GDM1 (cell line): ENCODE data around the gene DRGX.

Experiments used
- DNase-seq: peaks from one replicate; lab custom pipeline; 2025; lab: John Stamatoyannopoulos, UW

The DRGX gene

DNA sequence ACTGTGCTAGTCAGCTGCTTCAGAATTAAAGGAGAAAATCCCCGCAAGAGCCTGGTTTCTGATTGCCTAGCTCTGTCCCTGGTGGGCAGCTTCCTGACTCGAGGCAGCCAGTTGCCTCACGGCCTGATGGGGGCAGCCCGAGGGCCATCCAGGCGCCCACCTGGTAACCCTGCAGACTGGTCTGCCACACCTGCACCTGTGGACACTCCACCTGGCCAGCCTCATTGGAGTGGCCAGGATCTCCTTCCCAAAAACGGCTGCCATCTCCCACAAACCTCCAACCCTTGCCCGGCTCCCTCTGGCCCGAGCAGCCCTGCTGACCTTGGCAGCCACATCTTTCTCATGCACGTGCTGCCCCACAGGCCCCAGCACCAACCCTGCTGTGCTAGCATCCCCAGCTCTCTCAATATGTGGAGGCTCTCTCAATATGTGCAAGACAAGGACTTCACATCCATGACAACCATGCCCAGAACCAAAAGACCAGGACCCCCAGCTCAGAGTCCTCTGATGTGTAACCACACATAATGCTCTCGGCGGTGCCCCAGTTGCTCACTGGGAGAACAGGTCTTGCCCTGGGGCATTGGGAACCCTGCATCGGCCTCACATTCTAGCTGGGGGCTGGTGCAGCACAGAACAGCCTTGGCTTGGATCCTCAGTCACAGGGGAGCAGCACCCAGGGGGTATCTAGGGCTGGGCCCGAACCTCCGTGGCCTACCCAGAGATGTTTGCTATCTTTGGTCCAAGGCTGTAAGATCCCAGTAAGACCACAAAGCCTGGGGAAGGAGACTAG lies 14.6 kb downstream of the DRGX start:
- no peak for DNase-seq

DNA sequence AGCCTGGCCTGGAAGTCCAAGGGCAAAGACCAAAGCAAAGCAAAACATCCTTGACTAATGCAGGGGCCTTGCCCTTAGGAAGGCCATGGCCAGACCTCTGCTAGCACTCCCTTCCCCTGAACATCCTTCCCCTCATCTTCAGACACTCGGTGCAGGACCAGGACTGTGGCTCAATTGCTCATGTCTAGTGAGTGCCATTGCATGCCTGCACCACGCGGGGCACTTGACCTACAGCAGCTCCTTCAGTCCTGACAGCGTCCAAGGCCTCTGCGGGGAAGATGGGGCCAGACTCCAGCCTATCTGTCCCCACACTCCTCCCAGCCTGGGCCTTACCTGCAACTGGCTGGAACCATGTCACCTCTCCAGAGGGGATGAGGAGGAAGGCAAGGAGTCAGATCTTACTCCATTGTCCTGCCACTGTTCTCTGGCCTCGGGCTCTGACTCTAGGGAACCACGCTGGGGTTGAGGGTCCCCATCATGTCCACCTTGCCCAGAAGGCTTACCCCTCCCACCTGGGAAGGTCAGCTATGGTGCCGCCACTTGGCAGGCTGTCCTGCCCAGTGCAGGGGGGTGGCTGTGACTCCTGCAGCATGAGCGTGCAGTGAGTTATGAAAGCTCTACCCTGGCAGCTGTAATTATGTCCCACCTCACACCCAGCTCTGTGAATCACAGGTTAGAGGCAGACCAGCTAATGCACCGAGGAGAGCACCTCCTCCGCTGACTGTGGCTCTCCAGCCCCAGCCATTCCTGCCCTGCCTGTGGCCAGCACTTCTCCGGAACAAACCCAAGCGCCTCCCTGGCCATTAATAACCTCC lies 16.1 kb downstream of the DRGX start:
- no peak for DNase-seq

DNA sequence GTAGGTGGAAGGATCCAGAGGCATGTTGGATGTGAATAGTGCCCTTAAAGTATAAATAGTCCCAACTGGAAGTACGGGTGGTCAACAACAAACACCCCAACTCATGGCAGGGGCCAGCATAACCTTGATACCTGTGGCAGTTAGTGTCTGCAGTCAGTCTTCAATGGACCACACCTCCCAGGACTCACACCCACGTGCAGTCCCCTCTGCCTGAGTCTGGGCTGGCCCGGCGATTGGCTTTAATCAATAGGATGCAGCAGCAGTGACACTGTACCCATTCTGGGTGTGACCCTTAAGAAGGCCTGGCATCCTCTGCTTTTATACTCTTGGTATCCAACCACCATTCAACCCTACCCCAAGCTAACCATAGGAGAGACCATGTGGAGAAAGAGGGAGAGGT lies 18.6 kb downstream of the DRGX start:
- no peak for DNase-seq

DNA sequence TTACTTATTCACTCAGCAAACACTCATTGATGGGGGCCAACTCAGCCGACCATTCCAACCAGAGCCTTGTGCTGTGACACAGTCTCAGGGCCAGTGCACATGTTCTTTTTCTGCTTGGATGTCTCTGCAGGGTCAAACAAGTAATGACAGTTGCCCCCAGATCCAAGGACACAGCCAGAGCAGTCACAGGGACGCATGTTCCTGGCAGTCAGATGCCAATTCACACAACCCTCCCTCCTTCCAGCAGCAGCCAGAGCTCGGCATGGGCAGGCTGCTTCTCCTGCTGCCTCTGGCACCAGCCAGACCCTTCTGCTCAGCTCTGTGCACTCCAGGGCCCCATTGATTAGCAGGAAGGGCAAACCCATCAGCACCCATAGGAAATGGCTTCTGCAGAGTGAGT lies 20.3 kb downstream of the DRGX start:
- no peak for DNase-seq

DNA sequence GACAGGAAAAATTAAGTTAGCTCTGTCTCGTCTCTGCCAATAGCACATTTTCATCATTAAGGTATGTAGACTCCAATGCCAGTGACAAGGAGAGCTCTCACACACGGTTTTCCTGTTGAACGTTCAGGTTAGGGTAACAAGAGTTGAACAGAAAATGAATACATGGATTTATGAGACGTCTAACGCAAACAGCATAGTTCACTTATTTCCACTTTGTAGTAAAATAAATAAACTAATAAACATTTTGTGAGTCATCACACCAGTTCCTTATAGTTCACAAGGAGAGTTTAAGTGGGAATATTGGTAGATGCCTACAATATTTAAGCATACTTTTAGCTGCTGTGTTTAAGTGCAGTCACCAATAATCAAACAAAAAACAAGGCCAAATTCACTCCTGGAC lies 21.1 kb downstream of the DRGX start:
- no peak for DNase-seq

DNA sequence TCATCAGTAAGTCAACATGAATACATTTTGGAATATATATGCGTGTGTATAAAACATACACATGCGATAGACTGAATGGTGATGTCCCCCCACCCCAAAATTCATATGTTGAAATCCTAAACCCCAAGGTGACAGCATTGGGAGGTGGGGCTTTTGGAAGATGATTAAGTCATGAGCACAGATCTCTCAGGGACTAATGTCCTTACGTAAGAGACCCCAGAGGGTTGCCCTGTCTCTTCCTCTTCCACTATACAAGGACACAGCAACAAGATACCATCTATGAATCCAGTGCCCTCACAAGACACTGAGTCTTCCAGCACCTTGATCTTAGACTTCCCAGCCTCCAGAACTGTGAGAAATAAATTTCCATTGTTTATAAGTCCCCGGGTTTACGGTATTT lies 22.5 kb downstream of the DRGX start:
- no peak for DNase-seq

DNA sequence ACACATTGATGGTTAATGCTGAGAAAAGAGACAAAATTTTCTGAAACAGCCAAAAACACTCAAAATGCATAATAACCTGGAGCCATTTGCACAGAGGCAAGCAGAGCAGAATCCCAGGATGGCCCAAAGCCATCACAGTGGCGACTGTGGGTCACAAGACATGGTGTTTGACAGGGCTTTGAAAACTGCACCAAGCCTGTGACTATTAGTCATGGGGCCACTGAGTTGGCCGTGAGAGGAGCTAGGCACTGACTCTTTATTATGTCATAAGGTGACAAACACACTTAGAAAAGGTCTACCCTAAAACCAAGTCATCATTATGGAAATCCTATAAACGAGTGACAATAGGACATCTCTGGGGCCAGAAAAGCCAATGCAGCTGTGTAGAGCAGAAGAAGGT lies 23.9 kb downstream of the DRGX start:
- DNase-seq, result no peak

DNA sequence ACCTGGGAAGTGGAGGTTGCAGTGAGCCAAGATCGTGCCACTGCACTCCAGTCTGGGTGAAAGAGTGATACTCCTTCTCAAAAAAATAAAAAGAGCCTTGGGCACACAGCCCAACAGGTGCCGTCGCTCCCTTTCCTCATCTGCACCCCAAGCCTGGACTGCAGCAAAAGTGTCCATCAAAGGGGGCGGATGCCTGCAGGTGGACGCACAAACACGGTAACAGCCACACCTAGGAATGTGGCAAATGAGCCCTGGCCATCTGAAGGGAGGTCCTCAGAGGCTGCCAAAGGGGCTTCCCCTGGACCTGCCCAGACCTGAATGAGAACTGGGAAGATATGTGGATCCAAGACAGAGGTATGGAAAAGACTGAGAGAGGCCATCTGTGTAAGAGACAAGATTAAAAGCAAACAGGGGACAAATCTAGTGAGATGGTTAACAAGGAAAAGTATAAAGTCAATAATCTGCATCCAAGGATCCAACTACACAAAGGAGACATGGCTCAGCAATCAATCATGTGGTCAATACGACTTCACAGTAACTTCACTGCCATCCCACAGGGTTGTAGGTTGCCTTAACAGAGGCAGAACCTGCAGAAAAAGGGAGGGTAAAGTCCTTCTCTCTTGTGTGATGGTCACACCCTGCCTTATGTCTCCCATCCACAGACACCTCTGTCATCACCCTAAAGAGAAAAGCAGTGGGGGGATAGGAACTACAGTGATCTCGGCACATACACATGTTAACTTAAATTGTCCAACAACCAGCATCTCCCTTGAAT lies 25.4 kb downstream of the DRGX start:
- DNase-seq, result no peak

DNA sequence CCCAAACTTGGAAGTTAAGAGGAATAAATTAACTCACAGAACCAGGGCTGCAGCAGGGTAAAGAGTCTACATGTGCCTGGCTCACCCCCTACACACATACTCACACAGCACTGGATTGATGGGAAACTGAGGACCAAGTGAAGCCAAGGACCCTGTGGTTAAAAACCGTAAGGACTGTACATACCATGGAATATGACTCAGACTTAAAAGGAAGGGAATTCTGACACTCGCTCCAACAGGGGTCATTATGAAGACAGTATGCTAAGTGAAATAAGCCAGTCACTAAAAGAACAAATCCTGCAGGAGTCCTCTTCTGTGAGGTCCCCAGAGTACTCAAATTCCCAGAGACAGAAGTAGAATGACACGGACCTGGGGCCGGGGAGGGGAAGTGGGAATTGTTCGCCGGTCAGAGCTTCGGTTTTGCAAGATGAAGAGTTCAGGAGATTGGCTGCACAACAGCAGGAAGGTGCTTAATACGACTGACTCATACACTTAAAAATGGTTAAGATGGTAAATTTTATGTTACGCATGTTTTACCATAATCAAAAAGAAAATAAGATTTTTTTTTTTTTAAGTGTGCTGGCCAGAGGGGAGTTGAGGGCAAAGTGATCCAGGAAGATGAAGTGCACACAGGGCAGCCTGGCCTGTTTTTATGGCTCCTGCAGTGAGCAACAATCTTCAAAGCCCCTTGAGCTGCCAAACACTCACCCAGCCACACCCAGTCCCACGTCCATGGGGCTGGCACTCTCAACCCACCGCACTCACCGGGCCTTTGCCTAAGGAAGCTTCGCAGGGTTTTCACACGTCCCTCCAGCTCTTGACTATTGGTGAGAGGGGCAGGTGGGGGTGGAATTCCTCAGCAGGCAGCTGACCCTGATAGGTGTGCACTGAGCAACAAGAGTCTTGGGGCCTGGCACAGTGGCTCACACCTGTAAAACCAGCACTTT lies 26.4 kb downstream of the DRGX start:
- no peak for DNase-seq

DNA sequence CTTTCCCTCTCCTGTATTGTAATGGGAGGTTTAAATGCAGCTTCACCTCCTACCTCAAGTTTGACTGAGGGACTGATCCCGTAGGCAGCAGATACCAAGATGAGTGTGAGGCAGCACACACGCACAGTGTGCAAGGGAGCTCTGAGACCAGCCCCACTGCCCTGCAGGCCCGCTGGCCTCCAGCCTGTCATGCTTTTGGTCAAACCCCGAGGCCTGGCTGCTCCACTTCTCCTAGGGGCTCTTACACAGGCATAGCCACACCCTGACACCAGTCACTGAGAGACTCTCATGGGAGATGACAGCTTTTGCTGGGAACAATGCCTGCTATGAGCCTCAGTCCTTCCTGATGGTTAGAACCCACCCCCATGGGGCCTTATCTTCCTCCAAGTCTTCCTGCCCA lies 27.6 kb downstream of the DRGX start:
- DNase-seq, result no peak

DNA sequence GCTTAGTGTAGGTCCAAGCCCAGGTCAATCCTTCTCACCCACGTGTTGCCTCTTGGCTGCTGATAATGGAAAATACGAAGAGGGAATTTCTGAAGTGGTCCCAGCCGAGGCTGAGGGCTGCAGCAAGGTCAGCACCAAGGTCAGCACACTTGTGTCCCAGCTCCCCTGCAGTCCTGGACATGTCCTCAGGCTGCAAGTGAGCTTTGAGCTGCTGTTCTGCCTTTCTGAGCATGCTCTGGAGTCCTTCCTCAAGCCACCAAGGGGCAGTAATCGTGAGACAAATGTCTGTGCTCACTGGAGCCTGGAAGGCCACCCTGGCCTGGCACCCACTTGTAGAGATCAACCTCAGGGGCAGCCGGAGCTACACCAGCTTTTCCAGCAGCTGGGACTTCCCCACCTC lies 28.3 kb downstream of the DRGX start:
- no peak for DNase-seq

DNA sequence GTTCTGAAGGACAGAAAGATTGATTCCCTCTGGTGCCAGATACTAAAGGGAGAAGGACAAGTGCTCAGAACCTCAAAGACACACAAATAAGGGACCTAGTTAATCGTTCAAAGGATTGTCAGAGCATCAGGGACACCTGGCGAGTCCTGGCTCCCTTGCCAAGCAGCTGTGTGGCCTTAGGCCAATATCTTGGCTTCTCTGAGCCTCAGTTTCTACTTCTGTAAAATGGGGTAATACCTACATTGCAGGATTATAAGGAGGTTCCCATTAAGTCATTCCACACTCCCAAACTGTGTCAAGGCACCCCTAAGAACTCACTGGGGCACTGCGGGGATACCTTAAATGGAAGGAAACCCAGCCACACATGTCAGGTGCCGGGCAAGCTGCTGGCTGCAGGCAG lies 29.4 kb downstream of the DRGX start:
- no peak for DNase-seq

DNA sequence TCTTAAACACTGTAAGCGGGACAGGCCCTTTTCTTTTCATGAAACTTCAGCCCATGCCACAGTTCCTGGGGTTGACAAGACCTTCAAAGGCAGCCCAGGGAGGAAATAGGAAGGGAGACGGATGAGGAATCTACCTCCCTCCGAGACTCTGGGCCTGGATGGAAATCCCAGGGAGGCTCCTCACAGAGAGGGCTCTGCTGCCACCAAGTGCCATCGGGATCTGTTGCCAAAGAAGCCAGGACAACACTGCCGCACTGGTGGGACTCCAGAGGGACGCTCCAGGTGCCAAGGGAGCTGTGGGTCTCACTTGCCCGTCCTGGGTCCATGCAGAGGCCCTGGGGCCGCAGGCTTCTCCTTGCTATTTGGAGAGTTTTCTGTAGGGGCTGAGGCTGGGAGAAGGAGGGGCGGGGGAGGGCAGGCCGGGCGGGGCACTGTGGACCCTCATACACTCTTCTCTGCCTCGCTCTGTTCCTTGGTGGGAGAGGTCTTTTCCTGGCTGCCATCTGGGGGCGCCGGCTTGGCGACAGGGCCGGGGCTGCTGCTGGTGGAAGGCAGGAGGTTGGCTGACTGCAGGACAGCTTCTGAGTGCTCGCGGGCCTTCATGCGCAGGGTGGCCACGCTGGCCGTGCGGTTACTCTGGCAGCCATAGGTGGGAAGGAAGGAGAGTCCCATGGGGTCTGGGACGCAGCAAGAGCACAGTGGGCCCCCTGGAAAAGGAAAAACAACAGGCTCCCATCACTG lies 30.0 kb downstream of the DRGX start:
- no peak for DNase-seq

DNA sequence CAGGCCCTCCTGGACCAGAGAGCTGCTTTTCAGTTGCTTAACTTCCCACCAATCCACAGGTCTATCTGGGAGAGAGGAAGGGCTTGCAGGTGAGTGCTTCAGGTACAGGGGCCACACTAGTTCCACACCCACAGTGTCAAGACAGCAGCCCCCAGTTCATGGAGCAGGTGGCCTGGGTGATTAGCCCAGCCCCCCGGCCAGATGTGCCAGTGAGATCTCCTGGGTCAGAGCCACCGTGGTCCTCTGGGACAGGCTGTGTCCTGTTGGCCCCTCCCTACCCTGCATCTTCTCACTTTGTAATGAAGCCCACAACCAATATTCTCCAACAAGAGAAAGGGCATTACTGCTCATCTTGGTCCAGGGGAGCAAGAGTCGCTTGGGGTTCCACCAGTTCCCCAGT lies 30.6 kb downstream of the DRGX start:
- DNase-seq, result no peak

DNA sequence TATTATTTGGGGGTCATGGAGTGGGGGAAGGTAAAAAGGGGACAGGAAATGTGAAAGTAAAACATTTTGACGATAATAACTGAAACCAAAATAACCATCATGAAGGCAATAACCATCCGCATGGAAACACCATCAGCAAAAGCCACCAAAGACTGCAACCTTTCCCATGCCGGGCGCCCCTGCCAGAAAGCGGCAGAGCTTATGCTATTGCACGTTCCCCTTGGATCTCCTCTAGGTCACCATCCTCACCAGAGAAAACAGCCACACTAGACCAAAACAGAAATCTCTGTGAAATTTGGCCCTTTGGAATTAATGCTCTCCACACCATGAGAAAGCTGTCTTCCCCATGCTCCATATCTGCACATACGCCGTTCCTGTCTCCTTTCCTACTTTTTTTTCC lies 31.1 kb downstream of the DRGX start:
- DNase-seq, result no peak

DNA sequence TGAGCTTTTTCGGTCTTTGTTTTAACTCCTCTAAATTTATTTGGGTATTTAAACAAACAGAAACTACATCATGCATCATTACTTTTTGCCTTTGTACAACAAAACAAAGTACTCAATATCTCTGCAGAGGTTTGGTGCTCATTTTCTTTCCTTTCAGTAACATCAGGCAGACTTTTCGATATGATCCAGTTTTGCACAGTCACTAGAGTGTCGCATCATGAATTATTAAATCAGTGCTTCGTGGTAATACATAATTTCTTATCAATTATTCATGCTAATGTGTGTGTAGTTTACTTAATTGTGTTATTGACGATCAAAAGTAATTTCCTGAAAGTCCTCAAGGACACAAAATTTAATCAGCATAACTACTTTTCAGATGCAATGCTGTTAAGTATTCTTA lies 31.8 kb downstream of the DRGX start:
- DNase-seq, result no peak

DNA sequence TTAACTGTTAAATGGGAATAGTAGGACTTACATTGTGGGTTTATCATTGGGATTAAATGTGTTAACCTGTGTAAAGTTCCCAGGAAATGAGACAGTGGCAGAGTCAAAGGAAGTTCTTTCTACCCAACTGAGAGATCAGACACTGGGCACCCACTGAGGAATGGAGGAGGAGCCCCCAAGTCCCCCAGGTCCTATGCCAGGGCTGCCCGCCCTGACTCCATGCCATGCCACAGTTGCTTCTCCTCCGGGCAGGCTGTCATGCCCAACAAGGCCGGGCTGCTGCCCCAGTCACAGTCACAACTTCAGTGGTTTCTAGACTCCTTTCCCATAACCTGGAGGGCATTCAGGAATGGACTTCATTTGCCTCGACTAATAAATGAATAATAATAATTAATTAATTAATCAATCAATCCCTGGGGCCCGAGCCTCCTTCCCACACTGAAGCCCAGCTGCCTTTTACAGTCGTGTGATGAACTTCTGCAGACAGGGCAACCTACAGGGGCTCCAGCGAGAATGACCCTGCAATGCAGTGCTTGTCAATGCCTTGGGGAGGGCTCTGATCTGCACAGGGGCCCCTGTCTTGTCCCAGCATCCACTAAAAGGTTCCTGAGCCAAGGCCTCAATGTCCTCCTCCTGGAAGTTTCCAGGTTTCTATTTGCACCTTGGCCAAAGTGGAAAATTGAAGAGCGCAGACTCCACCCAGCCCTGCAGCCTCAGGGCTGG lies 32.4 kb downstream of the DRGX start:
- no peak for DNase-seq

DNA sequence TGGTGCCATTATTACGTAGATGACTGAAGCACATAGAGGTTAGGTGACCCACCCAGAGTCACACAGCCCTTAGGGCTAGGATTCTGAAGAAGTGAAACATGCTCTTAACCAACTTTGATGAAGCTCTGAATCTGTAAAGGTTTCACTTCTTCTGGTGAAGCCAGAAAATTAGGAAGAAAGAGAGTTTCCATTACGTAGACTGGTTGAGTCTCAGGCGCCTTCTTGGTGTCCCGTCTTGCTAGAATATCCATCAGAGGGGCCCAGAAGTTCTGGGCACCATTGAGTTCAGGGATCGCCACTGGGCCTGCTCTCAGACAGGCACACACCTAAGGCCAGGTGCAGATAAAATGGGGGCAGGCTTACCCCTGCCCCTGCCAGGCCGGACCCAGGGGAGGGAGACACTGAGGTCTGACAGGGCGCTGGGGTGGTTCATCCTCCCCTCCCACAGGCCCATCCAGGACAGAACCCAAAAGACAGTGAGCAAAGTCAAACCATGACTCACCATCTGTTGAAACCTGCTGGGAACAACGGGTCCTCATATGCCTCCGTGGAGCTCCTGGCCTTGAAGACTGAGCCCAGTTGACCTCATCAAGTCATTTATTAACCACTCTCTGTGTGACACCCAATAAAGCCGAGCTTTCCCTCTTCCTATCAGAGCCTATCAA lies 33.2 kb downstream of the DRGX start:
- no peak for DNase-seq

DNA sequence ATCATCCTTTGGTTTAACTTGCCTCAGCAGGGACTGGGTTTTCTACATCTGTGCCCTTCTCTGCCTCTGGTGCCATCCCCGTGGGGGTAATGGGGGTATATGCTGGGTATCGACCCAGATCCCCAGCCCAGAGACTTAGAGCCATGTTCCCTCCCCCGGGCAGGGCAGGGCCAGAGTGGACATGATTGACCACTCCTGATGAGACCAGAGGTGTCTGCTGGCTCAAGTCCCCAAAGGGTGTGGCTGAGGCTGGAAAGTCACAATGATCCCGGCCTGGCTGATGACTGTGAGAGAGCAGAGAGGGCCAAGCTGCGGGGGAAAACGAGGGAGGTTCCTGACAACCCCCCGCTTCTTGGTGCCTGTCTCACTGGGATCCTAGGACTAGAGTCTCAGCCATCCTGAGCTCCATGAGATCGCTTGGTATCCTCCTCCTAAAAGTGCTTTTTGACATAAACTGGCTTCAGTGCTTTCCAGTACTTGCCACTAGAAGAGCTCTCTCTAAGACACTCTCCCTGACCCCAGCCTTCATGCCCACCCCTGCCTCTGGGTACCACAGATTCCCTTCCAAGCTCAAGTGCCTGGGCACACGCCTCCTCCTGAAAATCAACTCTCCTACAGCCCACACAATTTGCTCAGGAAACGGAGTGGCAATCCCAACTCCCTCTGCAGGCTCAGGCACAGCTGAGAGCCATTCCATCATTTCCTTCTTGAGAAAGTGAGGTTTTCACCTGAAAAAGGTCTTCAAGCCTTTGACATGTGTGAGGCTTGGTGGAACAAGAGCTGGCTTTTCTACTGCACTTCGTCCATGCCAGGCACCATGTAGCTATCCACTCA lies 33.9 kb downstream of the DRGX start:
- DNase-seq, result no peak
